Neural progenitor cell (in vitro differentiated cells): ENCODE measurements around the gene RUNX3.

Experiments
- CTCF ChIP-seq: fragments of 200-600 bp; sonication (generic); IDR thresholded peaks from 2 replicates; pipeline ENCODE4 v1.5.1; 2017; ENCODE audit warnings: antibody characterized with exemption, mild to moderate bottlenecking
- EZH2 ChIP-seq: fragments of 200-600 bp; sonication (generic); IDR thresholded peaks from 2 replicates; pipeline ENCODE4 v1.6.1; 2017; ENCODE audit warnings: antibody characterized with exemption, mild to moderate bottlenecking, moderate library complexity
- EZH2phosphoT487 ChIP-seq: fragments of 200-600 bp; sonication (generic); IDR thresholded peaks from 2 replicates; pipeline ENCODE4 v1.6.1; 2017; ENCODE audit warnings: antibody characterized with exemption

- TF ChIP-seq CTCF = no peak
- TF ChIP-seq EZH2phosphoT487 = no peak
- no peak for TF ChIP-seq EZH2
Measured at GRCh38 chr1:24949331-24949881, 19.3 kb upstream of the RUNX3 start.
